Measurements from ENCODE around the gene CACNA1C. TPM values are rescaled to one million over a fixed set of nuclear protein-coding genes. Genes with fewer than 3 reads are reported as not detected.

CACNA1C gene
- total RNA-seq, 2 experiments from 2014 or later, result 0.69 to 1.4 TPM

GRCh38 chr12:2543801-2544200 is 491.0 kb downstream of the CACNA1C start:
- intact Hi-C loops (cut with micrococcal nuclease; ENCODE audit: unreplicated experiment), result no loop called here
- Histone ChIP-seq H3K79me2 (ENCODE audit: insufficient read depth, low read depth, low read length) (no peaks in the 10 kb centered on the region), H3K27ac (ENCODE audit: low read depth, low read length, poor library complexity, severe bottlenecking) (no peak overlapping the region), H3K9me3 (ENCODE audit: low read length) (no peaks in the 10 kb centered on the region), H3K4me1 (ENCODE audit: insufficient read depth, low read length, poor library complexity, severe bottlenecking) (no peaks in the 10 kb centered on the region), H2AFZ (ENCODE audit: low read length) (no peak overlapping the region), H3K4me2 (ENCODE audit: low read length) (no peak overlapping the region), H4K20me1 (ENCODE audit: insufficient read depth, low read length) (no peaks in the 10 kb centered on the region), H3K36me3 (ENCODE audit: insufficient read depth, low read length) (no peaks in the 10 kb centered on the region), H3K9me2 (ENCODE audit: insufficient read depth, low read length) (no peaks in the 10 kb centered on the region), H3K4me3 (ENCODE audit: low read depth, low read length, poor library complexity, severe bottlenecking) (no peak overlapping the region)
- ChIA-PET CTCF (ENCODE audit: unreplicated experiment) (no interaction called here), POLR2A (no interaction called here)
- TF ChIP-seq CTCF (conservative IDR thresholded peaks at IDR 0.05; ENCODE audit: low read length), result no peak
- TF ChIP-seq EZH2phosphoT487 (IDR thresholded peaks at IDR 0.05; ENCODE audit: borderline replicate concordance, low read depth, low read length), result no peak
- no peak for DNase-seq (ENCODE audit: low spot score)
- BruUV-seq (replicated peaks), result no TSS peak

GRCh38 chr12:2544230-2544629 is 491.4 kb downstream of the CACNA1C start:
- H4K20me1 ChIP-seq (ENCODE audit: insufficient read depth, low read length), result no peaks in the 10 kb centered on the region
- no peaks in the 10 kb centered on the region for H3K79me2 ChIP-seq (ENCODE audit: insufficient read depth, low read depth, low read length)
- CTCF ChIA-PET (ENCODE audit: unreplicated experiment), result no interaction called here
- no peaks in the 10 kb centered on the region for H3K9me2 ChIP-seq (ENCODE audit: insufficient read depth, low read length)
- intact Hi-C loops (cut with micrococcal nuclease; ENCODE audit: unreplicated experiment), result no loop called here
- TF ChIP-seq EZH2phosphoT487 (IDR thresholded peaks at IDR 0.05; ENCODE audit: borderline replicate concordance, low read depth, low read length) (no peak), CTCF (conservative IDR thresholded peaks at IDR 0.05; ENCODE audit: low read length) (no peak)
- BruUV-seq (replicated peaks), result no TSS peak
- H3K4me2 ChIP-seq (ENCODE audit: low read length), result no peak overlapping the region
- H3K36me3 ChIP-seq (ENCODE audit: insufficient read depth, low read length), result no peaks in the 10 kb centered on the region
- no peak overlapping the region for H3K4me3 ChIP-seq (ENCODE audit: low read depth, low read length, poor library complexity, severe bottlenecking)
- H3K27ac ChIP-seq (ENCODE audit: low read depth, low read length, poor library complexity, severe bottlenecking), result no peak overlapping the region
- DNase-seq (ENCODE audit: low spot score), result no peak
- no peaks in the 10 kb centered on the region for H3K9me3 ChIP-seq (ENCODE audit: low read length)
- no peak overlapping the region for H2AFZ ChIP-seq (ENCODE audit: low read length)
- H3K4me1 ChIP-seq (ENCODE audit: insufficient read depth, low read length, poor library complexity, severe bottlenecking), result no peaks in the 10 kb centered on the region
- POLR2A ChIA-PET, result no interaction called here

GRCh38 chr12:2547273-2548044 is 494.7 kb downstream of the CACNA1C start:
- no peaks in the 10 kb centered on the region for H3K9me2 ChIP-seq (ENCODE audit: insufficient read depth, low read length)

More at GRCh38 chr12:2547273-2548044, 494.7 kb downstream of the CACNA1C start:
- no peaks in the 10 kb centered on the region for H3K9me3 ChIP-seq (ENCODE audit: low read length)
- H3K27ac ChIP-seq (ENCODE audit: low read depth, low read length, poor library complexity, severe bottlenecking), result no peak overlapping the region
- no peaks in the 10 kb centered on the region for H3K4me1 ChIP-seq (ENCODE audit: insufficient read depth, low read length, poor library complexity, severe bottlenecking)
- intact Hi-C loops (cut with micrococcal nuclease; ENCODE audit: unreplicated experiment), result no loop called here
- no peaks in the 10 kb centered on the region for H4K20me1 ChIP-seq (ENCODE audit: insufficient read depth, low read length)
- no peak for DNase-seq (ENCODE audit: low spot score)
- no peak overlapping the region for H3K4me2 ChIP-seq (ENCODE audit: low read length)
- no peak for TF ChIP-seq EZH2phosphoT487 (IDR thresholded peaks at IDR 0.05; ENCODE audit: borderline replicate concordance, low read depth, low read length)
- TF ChIP-seq CTCF (conservative IDR thresholded peaks at IDR 0.05; ENCODE audit: low read length), result no peak
- POLR2A ChIA-PET, result no interaction called here
- no TSS peak for BruUV-seq (replicated peaks)
- CTCF ChIA-PET (ENCODE audit: unreplicated experiment), result no interaction called here
- no peaks in the 10 kb centered on the region for H3K79me2 ChIP-seq (ENCODE audit: insufficient read depth, low read depth, low read length)
- H2AFZ ChIP-seq (ENCODE audit: low read length), result no peak overlapping the region
- no peak overlapping the region for H3K4me3 ChIP-seq (ENCODE audit: low read depth, low read length, poor library complexity, severe bottlenecking)
- H3K36me3 ChIP-seq (ENCODE audit: insufficient read depth, low read length), result no peaks in the 10 kb centered on the region
